A549 treated with CpdA at 1 μM for 4 hours (cell line): ENCODE results near the gene MAGED4. TPM values are rescaled to one million over a fixed set of nuclear protein-coding genes. Genes with fewer than 3 reads are reported as not detected.

Source experiments
- total RNA-seq: library from RNA; stranded (reverse); fragments of 200-300 nt; extraction: Qiagen RNA extraction; gene quantifications from 5 replicates; pipeline ENCODE4 v1.2.3, GENCODE V29; 2022; ENCODE audit warnings: low read depth

The MAGED4 gene, protein sequence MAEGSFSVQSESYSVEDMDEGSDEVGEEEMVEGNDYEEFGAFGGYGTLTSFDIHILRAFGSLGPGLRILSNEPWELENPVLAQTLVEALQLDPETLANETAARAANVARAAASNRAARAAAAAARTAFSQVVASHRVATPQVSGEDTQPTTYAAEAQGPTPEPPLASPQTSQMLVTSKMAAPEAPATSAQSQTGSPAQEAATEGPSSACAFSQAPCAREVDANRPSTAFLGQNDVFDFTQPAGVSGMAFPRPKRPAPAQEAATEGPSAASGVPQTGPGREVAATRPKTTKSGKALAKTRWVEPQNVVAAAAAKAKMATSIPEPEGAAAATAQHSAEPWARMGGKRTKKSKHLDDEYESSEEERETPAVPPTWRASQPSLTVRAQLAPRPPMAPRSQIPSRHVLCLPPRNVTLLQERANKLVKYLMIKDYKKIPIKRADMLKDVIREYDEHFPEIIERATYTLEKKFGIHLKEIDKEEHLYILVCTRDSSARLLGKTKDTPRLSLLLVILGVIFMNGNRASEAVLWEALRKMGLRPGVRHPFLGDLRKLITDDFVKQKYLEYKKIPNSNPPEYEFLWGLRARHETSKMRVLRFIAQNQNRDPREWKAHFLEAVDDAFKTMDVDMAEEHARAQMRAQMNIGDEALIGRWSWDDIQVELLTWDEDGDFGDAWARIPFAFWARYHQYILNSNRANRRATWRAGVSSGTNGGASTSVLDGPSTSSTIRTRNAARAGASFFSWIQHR
- 3.2 to 12.0 TPM (median 7.7 TPM) in 5 replicates for total RNA-seq

DNA sequence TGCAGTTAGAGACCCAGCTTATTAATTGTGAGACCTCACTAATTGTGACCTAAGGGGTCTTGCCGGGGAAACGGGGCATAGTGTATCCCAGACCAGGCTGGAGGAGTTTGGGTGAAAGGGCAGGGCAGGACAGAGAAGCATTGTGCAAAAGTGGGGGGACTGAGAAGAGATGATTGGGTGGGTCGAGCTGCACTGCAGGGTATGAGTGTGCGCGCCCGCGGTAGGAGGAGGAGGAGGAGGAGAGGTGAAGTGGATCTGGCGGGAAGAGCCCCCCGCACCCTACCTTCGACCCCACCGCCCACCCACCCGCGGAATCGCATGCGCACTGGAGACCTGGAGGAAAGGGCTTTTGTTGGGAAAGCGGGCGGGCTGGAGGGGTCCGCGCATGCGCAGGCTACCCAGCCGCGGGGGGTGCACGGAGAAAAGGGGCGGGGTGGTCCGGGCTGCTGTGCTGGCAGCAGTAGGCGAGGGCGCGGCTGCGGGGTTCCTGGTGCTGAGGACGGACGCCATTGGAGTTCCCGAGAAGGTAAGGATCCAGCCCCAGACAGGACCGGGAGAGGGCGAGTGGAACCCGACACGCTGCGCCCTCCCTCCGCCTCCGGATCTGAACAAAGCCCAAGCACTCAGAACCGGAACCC is at the start of gene MAGED4:
TSS of gene MAGED4 (plus strand) at position 449 of the 638 bp plus-strand sequence. CDS start 1,035 bp downstream, outside the sequence.

Other genes starting within 250 kb of the MAGED4 start
- 5.8 to 16.8 TPM (median 11.3 TPM) in 5 replicates for gene MAGED4B, start 115.7 kb upstream of the MAGED4 start, total RNA-seq
- not detected in 5 replicates for gene XAGE2, start 184.1 kb downstream of the MAGED4 start, total RNA-seq